ENCODE results near the gene CLIP2.

GRCh38 chr7:74304550-74304949 is 15.3 kb downstream of the CLIP2 start:
- TF ChIP-seq POLR2AphosphoS5 (IDR thresholded peaks at IDR 0.05; ENCODE audit: low read depth, low read length): no peak
- no peak for TF ChIP-seq SIN3A (IDR thresholded peaks at IDR 0.05; ENCODE audit: borderline replicate concordance, insufficient read depth, low read length)
